Panc1 (cell line): ENCODE data around the gene TRPC4AP. TPM values are rescaled to one million over a fixed set of nuclear protein-coding genes. Genes with fewer than 3 reads are reported as not detected.

Source experiments
- ATAC-seq: fragments of 200-7000 bp; cut with Tn5 transposase; 2 replicates; pipeline ENCODE4 v1.9.1; 2020; ENCODE audit warnings: mild to moderate bottlenecking, moderate library complexity
- BruUV-seq: library from RNA; stranded (reverse); fragments of 400-500 nt; replicated peaks from 2 replicates; lab custom pipeline; 2021; lab: Mats Ljungman, UMichigan
- CTCF ChIA-PET: fragments of 300-600 bp; sonication (Branson Sonifier 250); formaldehyde crosslinking; loops from one replicate; lab custom pipeline; 2022; ENCODE audit warnings: antibody characterized with exemption; lab: Charles Lee
- POLR2A ChIA-PET: fragments of 300-600 bp; sonication (Branson Sonifier 250); formaldehyde crosslinking; loops from one replicate; lab custom pipeline; 2022; ENCODE audit warnings: antibody characterized with exemption; lab: Charles Lee
- DNase-seq: peaks from one replicate; pipeline ENCODE4 v3.0.0-alpha.2; 2010; ENCODE audit warnings: low read depth, low spot score
- H3K27ac ChIP-seq: 2 replicates; pipeline ENCODE4 v1.5.1; 2011; ENCODE audit warnings: mild to moderate bottlenecking, low read length, inconsistent platforms
- H3K27me3 ChIP-seq: fragments of 200-500 bp; sonication (Bioruptor generic); 2 replicates; pipeline ENCODE4 v1.6.0; 2014; ENCODE audit warnings: low read length, inconsistent platforms; ENCODE audit not compliant: control insufficient read depth, insufficient read depth
- H3K36me3 ChIP-seq: fragments of 200-500 bp; sonication (Bioruptor generic); 2 replicates; pipeline ENCODE4 v1.5.1; 2014; ENCODE audit warnings: inconsistent platforms, mild to moderate bottlenecking, low read length, moderate library complexity; ENCODE audit not compliant: control insufficient read depth, insufficient read depth
- H3K4me1 ChIP-seq: 2 replicates; pipeline ENCODE4 v1.5.1; 2011; ENCODE audit warnings: inconsistent platforms, mild to moderate bottlenecking, low read length, moderate library complexity; ENCODE audit not compliant: control insufficient read depth, insufficient read depth
- H3K4me3 ChIP-seq, 2 experiments: 2 replicates each; pipeline ENCODE4 v1.5.1; 2011 to 2012; ENCODE audit warnings: low read depth in 2 of 2, low read length in 2 of 2, mild to moderate bottlenecking in 2 of 2, inconsistent platforms in 1 of 2, moderate library complexity in 1 of 2
- H3K9me3 ChIP-seq: fragments of 200-500 bp; sonication (Bioruptor generic); 2 replicates; pipeline ENCODE4 v1.5.1; 2014; ENCODE audit warnings: low read depth, mild to moderate bottlenecking, inconsistent platforms, low read length, moderate library complexity; ENCODE audit not compliant: control insufficient read depth, insufficient read depth
- POLR2AphosphoS5 ChIP-seq: IDR thresholded peaks from 2 replicates; pipeline ENCODE4 v1.6.1; 2012; ENCODE audit warnings: mild to moderate bottlenecking, low read depth, low read length, moderate library complexity
- SIN3A ChIP-seq: IDR thresholded peaks from 2 replicates; pipeline ENCODE4 v1.6.1; 2012; ENCODE audit warnings: low read depth, mild to moderate bottlenecking, low read length, moderate library complexity, borderline replicate concordance; ENCODE audit not compliant: insufficient read depth
- TCF7L2 ChIP-seq: IDR thresholded peaks from 2 replicates; pipeline ENCODE4 v1.6.1; 2011; ENCODE audit warnings: mild to moderate bottlenecking, low read depth, low read length, inconsistent platforms
- in situ Hi-C: cut with HindIII; loops from 2 replicates; pipeline ENCODE4 v1.10.0; 2016; ENCODE audit warnings: low sequenced_read_pairs, low pct_unique_long_range_greater_than_20kb
- intact Hi-C: fragments of 100-400 bp; cut with micrococcal nuclease; formaldehyde crosslinking; loops from one replicate; pipeline ENCODE4 v1.10.0; 2022; ENCODE audit not compliant: unreplicated experiment
- total RNA-seq: library from RNA; stranded (reverse); gene quantifications from one replicate; pipeline ENCODE4 v1.2.1, GENCODE V29; 2021; ENCODE audit not compliant: unreplicated experiment
- TF ChIP-seq, protein P1 (sequence below), 2 experiments: IDR thresholded peaks; 2 replicates each; pipeline ENCODE4 v1.6.1; 2011 to 2012; ENCODE audit warnings: low read depth in 2 of 2, control low read depth in 1 of 2, low read length in 1 of 2, mild to moderate bottlenecking in 1 of 2, moderate library complexity in 1 of 2; ENCODE audit not compliant: insufficient read depth in 1 of 2
- TF ChIP-seq, protein P2 (sequence below): fragments of 450-650 bp; IDR thresholded peaks from 2 replicates; pipeline ENCODE4 v1.5.1; 2017; ENCODE audit warnings: mild to moderate bottlenecking

Gene TRPC4AP
- total RNA-seq, 1 experiment from 2014 or later: 48.4 TPM

DNA sequence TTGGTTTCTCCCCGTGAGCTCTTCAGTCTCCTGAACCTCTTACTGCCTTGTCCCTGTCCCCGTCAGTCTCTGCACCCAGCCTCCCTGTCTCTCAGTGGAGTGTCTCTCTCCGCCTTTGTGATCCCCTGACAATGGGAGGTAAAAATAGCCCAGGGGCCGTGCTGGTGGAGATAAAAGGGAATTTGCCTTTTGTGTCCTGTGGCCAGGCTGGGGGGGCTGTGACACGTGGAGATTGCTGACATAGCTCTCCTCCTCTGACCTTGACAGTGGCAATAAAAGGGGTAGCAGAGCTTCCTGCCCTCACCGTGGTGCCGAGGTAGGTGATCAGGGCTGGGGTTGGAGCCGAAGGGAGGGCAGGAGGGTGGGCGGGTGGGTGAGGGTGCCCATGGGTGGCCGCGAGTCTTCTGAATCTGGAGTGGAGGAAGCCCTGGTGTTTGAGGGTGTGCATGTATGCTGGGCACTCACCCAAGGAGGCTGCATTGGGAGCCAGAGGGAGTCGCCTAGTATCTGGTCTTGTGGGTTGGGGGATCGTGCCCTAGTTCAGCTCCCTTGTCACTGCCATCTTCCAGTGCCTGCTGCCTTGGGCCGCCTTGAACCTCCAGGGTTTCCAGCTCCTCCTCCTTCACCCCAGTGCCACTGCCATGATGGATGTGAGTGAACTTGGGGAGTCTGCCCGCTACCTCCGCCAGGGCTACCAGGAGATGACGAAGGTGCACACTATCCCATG is 115.1 kb downstream of the TRPC4AP start:
- Histone ChIP-seq H3K4me3 (no peak overlapping the region), H3K36me3 (no peaks in the 10 kb centered on the region), H3K4me1 (no peaks in the 10 kb centered on the region), H3K27ac (no peak overlapping the region), H3K27me3 (no peaks in the 10 kb centered on the region), H3K9me3 (no peaks in the 10 kb centered on the region)
- ChIA-PET POLR2A (no interaction called here), CTCF (no interaction called here)
- DNase-seq (no peak), ATAC-seq (no peak)
- TF ChIP-seq, protein P1, sequence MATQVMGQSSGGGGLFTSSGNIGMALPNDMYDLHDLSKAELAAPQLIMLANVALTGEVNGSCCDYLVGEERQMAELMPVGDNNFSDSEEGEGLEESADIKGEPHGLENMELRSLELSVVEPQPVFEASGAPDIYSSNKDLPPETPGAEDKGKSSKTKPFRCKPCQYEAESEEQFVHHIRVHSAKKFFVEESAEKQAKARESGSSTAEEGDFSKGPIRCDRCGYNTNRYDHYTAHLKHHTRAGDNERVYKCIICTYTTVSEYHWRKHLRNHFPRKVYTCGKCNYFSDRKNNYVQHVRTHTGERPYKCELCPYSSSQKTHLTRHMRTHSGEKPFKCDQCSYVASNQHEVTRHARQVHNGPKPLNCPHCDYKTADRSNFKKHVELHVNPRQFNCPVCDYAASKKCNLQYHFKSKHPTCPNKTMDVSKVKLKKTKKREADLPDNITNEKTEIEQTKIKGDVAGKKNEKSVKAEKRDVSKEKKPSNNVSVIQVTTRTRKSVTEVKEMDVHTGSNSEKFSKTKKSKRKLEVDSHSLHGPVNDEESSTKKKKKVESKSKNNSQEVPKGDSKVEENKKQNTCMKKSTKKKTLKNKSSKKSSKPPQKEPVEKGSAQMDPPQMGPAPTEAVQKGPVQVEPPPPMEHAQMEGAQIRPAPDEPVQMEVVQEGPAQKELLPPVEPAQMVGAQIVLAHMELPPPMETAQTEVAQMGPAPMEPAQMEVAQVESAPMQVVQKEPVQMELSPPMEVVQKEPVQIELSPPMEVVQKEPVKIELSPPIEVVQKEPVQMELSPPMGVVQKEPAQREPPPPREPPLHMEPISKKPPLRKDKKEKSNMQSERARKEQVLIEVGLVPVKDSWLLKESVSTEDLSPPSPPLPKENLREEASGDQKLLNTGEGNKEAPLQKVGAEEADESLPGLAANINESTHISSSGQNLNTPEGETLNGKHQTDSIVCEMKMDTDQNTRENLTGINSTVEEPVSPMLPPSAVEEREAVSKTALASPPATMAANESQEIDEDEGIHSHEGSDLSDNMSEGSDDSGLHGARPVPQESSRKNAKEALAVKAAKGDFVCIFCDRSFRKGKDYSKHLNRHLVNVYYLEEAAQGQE (IDR thresholded peaks at IDR 0.05; ENCODE audit: insufficient read depth in 1 of 2, low read depth in 2 of 2, low read length in 1 of 2): no peak
- TF ChIP-seq TCF7L2 (no peak), SIN3A (no peak), POLR2AphosphoS5 (no peak)
- TF ChIP-seq, protein P2, sequence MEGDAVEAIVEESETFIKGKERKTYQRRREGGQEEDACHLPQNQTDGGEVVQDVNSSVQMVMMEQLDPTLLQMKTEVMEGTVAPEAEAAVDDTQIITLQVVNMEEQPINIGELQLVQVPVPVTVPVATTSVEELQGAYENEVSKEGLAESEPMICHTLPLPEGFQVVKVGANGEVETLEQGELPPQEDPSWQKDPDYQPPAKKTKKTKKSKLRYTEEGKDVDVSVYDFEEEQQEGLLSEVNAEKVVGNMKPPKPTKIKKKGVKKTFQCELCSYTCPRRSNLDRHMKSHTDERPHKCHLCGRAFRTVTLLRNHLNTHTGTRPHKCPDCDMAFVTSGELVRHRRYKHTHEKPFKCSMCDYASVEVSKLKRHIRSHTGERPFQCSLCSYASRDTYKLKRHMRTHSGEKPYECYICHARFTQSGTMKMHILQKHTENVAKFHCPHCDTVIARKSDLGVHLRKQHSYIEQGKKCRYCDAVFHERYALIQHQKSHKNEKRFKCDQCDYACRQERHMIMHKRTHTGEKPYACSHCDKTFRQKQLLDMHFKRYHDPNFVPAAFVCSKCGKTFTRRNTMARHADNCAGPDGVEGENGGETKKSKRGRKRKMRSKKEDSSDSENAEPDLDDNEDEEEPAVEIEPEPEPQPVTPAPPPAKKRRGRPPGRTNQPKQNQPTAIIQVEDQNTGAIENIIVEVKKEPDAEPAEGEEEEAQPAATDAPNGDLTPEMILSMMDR: no peak
- intact Hi-C loops: no loop called here
- BruUV-seq: no TSS peak
- in situ Hi-C loops: no loop called here

DNA sequence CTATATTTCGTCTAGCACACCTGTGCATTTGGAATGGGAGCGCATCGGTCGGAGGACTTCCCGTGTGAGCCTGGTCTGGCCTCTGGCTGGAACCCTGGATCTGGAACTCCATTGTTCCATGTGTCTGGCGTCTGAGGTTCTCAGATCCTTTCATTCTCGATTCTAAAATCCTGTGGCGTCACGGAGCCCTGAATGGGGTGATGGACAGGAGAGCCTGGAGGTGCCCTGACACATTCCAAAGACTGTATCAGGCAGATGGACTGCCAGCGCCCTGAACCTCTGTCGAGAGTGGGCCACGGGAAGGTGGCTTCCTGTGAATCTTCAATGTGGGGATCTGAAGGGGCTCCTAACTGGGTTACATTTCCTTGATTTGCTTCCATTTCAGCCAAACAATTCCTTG is 116.3 kb downstream of the TRPC4AP start:
- DNase-seq: no peak
- POLR2A ChIA-PET: no interaction called here
- H3K9me3 ChIP-seq: no peaks in the 10 kb centered on the region
- TF ChIP-seq, protein P1 (IDR thresholded peaks at IDR 0.05; ENCODE audit: insufficient read depth in 1 of 2, low read depth in 2 of 2, low read length in 1 of 2): no peak
- TF ChIP-seq TCF7L2 (no peak), POLR2AphosphoS5 (no peak), SIN3A (no peak)
- TF ChIP-seq, protein P2: no peak
- ATAC-seq: no peak
- no peak overlapping the region for H3K4me3 ChIP-seq
- H3K4me1 ChIP-seq: no peaks in the 10 kb centered on the region
- CTCF ChIA-PET: no interaction called here
- no peak overlapping the region for H3K27ac ChIP-seq
- no peaks in the 10 kb centered on the region for H3K27me3 ChIP-seq
- no peaks in the 10 kb centered on the region for H3K36me3 ChIP-seq
- BruUV-seq: no TSS peak
- intact Hi-C loops (no loop called here), in situ Hi-C loops (no loop called here)
